ENCODE data around the gene OR14K1.
"Not testable (repeated sequence)": the region's sequence is repeated elsewhere in the genome, so short reads cannot be mapped to it uniquely, and the experiment has no call there.

OR14K1 gene, protein sequence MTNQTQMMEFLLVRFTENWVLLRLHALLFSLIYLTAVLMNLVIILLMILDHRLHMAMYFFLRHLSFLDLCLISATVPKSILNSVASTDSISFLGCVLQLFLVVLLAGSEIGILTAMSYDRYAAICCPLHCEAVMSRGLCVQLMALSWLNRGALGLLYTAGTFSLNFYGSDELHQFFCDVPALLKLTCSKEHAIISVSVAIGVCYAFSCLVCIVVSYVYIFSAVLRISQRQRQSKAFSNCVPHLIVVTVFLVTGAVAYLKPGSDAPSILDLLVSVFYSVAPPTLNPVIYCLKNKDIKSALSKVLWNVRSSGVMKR

GRCh38 chr1:247738315-247738714 is at the start of gene OR14K1:
Gene OR14K1, plus strand, starts transcription at chr1:247738615. Its CDS starts 0 bp downstream, at chr1:247738615.
- DNase-seq = no peak

- DNase-seq = no peak
These were observed 37.1 kb upstream of the OR14K1 start for GRCh38 chr1:247701338-247701737.

- DNase-seq = not testable (repeated sequence)
These were observed 27.7 kb upstream of the OR14K1 start for GRCh38 chr1:247710681-247711080.

DNA sequence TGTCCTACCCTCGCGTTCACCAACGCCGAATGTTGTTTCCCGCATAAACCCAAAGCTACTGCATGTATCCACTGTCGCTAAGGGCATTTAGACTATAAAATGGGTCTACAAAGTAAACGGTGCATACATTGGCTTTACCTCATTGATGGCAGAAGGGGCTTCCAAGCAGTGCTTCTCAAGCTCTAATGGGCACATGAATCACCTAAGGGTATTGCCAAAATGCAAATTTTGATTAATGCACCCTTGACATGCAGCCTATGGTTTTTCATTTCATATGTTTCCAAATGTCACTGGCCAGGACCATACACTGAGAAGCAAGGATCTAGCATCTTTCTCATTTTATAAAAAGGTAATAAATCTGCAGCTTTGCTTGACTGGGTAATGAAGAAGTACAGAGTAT is 24.7 kb upstream of the OR14K1 start:
- no peak for DNase-seq

DNA sequence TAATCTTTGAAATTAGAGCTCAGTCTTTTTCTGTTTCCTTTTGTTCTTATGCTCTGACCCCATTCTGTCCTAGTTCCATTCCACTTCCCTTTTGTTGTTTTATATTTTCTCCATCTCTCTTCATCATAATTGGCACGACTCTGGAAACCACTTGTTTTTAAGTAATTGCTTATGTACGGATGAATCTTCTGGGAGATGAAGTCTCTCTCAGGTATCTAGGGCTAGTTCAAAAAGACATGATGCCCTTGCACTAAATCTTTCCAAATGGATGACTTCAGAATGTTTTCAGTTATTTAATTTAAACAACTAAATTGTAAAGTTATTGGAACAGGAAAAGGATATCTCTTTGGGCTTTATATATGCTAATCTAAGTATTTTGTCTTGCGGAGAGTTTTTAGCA is 21.9 kb upstream of the OR14K1 start, which contains the start of gene OR6F1:
OR6F1 (minus strand) TSS at position 101 of the 400 bp plus-strand sequence. CDS start 3,891 bp downstream, outside the sequence.
- DNase-seq = no peak

- no peak for DNase-seq
These were observed 17.2 kb upstream of the OR14K1 start for GRCh38 chr1:247721222-247721621.

DNA sequence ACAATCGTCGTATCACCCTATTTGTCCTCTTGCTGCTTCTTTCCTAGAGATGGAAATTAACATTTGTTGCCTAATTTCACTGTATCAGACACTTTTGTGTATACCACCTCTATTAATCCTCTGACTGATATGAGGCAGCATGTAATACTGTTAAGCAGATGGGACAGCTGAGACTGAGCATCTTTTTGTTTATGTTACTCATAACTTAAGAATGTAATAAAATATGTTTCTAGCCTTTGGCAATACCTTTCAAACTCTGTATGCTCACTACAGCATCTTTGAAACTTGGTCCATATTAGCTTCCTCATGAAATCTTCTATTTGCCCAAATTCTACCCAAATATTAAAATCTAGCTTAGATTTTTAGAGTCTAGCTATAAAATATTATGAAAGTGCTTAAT is 2.3 kb downstream of the OR14K1 start:
- DNase-seq = no peak

DNA sequence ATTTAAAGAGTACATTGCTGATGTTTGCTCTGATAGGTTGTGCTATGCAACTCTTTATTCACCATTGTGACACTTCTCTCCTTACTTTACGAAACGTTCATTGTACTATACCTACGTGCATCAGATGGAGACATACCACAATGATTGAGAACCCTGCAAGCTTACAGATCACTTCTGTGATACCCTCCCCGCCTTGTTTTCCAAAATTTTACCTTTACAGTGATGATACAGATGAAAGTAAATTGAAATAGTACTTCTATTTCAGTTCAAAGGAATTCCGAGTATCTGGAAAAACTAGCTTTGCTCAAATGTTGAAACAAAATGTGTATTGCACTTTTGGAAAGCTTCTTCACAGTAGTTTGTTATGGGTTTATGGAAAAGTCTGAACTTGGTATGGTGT is 3.3 kb downstream of the OR14K1 start:
- DNase-seq = no peak

DNA sequence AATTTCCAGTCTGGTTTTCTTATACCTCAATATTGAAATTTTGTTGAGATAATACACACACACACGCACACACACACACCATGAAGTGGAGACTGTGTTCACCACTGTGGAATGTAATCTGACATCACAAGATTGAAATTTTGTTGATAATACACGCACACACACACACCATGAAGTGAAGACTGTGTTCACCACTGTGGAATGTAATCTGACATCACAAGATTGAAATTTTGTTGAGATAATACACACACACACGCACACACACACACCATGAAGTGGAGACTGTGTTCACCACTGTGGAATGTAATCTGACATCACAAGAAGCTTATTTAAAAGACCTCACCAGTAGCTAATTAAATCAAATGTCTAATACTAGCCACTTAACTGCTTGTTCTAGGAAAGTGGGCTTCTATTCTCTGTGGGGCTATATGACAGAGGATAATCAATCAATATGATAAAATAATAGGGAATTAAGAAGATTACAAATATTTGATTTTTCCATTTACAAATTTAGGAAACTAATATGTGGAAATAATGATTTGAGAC is 3.9 kb downstream of the OR14K1 start:
- not testable (repeated sequence) for DNase-seq

DNA sequence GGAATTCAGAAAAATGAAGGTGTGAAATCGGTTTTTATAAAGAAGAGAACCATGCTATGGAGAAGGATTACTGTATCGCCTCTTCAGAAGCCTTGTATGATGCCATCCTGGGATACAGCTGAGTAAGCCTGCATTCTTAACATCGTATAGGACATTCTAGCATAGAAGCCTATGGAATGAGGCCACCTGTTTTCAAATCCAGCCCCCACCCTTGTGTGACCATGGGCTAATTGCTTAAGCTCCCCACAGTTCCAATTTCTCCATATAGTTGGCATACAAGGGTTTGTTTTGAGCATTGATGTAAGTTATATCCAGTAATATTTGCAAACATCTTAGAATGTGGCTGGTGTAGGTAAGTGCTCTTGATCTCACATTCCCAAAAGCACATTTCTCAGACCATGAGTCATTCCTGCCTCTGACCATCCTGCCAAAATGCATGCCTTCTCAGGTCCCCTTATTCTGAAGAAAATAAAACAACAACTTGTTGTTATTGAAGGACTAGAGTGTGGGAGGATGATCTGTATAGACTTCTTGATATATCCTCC is 8.0 kb downstream of the OR14K1 start:
- no peak for DNase-seq

DNA sequence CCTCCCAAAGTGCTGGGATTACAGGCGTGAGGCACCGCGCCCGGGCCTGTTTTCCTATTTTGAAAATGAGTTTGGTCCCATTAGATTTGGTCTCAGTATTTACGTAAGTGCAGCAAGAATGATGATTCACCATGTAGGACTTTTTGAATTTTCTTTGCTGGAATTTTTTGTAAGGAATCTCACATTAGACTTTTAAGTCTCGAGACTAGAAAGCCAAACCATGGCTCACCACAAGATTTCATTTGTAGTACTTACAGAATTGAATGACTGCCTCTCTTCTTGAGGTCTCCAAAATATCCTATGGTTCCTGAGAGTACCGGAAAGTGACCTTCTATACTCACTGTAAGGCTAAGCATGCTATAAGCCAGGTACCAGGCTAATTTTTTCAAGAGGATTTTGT is 9.2 kb downstream of the OR14K1 start:
- no peak for DNase-seq

GRCh38 chr1:247748041-247748440 is 9.6 kb downstream of the OR14K1 start, which contains the start of gene OR14A2:
Gene OR14A2, minus strand, starts transcription at chr1:247748141.
- DNase-seq = no peak

DNA sequence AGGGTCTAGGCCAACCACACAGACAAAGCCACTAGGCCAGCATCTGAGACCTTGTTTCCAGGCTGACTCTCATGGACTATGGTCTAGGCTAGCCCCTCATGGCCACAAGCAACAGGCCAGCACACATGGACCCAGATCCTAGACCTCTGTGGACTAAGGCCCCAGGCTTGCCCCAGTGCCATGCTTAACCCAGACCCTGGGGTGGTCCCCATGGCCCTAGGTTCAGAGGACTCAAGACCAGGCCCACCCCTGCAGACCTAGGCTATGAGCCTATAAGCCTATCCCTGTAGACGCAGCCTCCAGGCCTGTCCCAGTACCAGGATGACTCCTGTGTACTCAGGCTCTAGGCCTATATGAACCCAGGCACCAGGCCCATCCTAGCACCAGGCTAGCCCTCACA is 11.5 kb downstream of the OR14K1 start:
- DNase-seq = no peak

DNA sequence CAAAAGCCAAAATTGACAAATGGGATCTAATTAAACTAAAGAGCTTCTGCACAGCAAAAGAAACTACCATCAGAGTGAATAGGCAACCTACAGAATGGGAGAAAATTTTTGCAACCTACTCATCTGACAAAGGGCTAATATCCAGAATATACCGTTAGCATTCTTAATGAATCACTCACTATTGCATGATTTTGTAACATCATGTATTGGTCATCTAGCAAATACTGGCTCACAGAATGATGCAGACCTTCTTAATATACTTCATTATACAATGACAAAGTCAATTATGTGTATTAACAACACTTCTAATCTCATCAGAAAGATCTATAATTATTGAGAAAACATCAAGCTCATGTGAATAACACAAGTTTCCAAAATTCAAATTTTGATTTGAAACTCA is 15.9 kb downstream of the OR14K1 start:
- not testable (repeated sequence) for DNase-seq

- DNase-seq = no peak
These were observed 22.0 kb downstream of the OR14K1 start, which contains the start of gene OR1C1 for GRCh38 chr1:247760456-247760855. Gene OR1C1, minus strand, starts transcription at chr1:247760556. Its CDS starts 2,150 bp downstream, at chr1:247758406.

DNA sequence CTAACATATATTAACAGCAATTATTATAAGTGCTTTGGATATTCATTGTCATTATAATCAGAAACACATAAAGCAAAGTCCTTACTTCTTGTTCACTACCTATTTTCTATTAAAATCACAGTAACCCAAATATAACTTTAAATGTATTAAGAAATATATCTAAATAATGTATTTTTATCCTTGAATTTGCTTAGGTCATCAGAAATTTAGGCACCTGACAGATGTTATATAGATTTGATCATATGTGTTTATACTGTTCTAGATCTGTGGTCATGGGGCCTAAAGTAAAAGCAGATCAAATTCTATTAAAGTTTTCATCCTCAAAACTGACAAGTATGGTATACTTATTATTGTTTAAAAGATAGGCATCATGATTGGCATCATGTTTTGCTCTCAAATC is 31.2 kb downstream of the OR14K1 start:
- DNase-seq = no peak
